Central memory CD8-positive, alpha-beta T cell (primary cell): ENCODE data around the gene GPR151.

Experiments used
- ATAC-seq: fragments of 150-1000 bp; cut with Tn5 transposase; replicated peaks from 2 replicates; pipeline ENCODE4 v1.10.0; 2022; ENCODE audit warnings: mild to moderate bottlenecking, moderate FRiP score, moderate number of reproducible peaks; ENCODE audit not compliant: poor library complexity, severe bottlenecking; ENCODE audit errors: extremely low read depth
- DNase-seq, 2 donors: peaks; one replicate each; pipeline ENCODE4 v3.0.0; 2021; ENCODE audit warnings: low spot score in 2 of 2
- H3K27ac Mint-ChIP-seq: one replicate; pipeline ENCODE4 v1.8.0; 2022; ENCODE audit warnings: low read depth, mild to moderate bottlenecking, moderate library complexity, mixed read lengths
- H3K27me3 Mint-ChIP-seq: one replicate; pipeline ENCODE4 v1.8.0; 2022; ENCODE audit warnings: mixed read lengths
- H3K36me3 Mint-ChIP-seq: one replicate; pipeline ENCODE4 v1.8.0; 2022; ENCODE audit warnings: mild to moderate bottlenecking, moderate library complexity, mixed read lengths; ENCODE audit not compliant: insufficient read depth
- H3K4me1 Mint-ChIP-seq: one replicate; pipeline ENCODE4 v1.8.0; 2022; ENCODE audit warnings: mixed read lengths
- H3K4me3 Mint-ChIP-seq: one replicate; pipeline ENCODE4 v1.8.0; 2022; ENCODE audit warnings: mild to moderate bottlenecking, moderate library complexity, mixed read lengths
- H3K9me3 Mint-ChIP-seq: one replicate; pipeline ENCODE4 v1.8.0; 2022; ENCODE audit warnings: mixed read lengths

GPR151 gene

DNA sequence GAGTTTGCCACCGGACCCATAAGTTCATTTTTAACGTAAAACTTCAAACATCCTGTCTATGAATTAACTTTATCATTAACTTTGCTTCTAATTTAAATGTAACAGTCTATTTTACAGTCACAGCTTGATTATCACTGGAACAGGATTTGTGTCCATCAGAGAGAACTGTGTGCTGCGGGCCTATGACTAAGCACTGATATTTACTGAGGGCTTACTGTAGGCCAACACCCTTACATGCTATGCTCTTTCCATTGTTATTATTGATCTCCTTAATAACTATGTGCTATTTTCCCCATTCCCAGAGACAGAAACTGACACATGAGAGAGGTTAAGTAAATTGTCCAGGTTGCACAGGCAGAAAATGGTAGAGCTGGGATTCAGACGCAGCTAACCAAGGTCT is 24.0 kb upstream of the GPR151 start:
- ATAC-seq, result no peak
- H3K36me3 Mint-ChIP-seq, result no peaks in the 10 kb centered on the region

DNA sequence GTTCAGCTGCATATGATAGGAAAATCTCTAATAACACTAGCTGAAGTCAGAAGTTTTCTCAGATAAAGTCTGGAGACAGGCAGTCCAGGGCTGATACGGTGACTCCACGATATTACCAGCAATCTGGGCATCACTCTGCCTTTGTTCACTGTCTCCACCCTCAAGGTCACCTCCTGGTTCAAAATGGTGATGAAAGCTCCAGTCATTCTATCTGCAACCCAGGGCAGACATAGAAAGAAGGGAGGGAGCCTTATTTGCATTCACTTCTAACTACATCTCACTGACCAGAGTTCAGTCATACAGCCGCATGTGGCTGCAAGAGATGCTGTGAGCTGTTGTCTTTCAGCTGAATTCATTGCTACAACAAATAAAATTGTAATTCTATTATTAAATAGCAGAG is 22.4 kb upstream of the GPR151 start:
- Mint-ChIP-seq H3K27ac (no peak overlapping the region), H3K27me3 (no peaks in the 10 kb centered on the region), H3K9me3 (no peaks in the 10 kb centered on the region), H3K4me3 (no peak overlapping the region), H3K36me3 (no peaks in the 10 kb centered on the region), H3K4me1 (peaks cover 2% of the 10 kb centered on the region)
- DNase-seq (no peak), ATAC-seq (no peak)

More for the DNA sequence above, 24.0 kb upstream of the GPR151 start:
- Mint-ChIP-seq H3K4me3 (no peak overlapping the region), H3K27ac (no peak overlapping the region), H3K9me3 (no peaks in the 10 kb centered on the region), H3K27me3 (no peaks in the 10 kb centered on the region), H3K4me1 (no peaks in the 10 kb centered on the region)
- DNase-seq, result no peak

DNA sequence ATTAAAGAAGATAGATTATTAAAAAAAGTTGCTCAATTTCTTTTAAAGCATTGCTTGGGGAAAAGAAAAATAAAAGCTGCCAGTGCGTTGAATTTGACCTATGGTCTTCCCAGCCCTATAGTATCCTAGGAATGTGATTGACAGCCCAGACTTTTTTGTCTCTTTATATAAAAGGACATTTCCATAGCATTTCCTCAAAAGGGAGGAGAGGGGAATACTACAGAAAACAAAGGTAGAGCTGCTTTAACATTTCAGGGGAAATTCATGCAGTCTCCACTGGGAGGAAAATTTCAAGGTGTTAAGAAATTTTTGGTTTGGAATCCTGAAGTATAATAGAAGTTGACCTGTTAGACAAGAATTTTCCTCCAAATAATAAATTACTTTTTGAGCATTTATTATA is 17.9 kb upstream of the GPR151 start:
- Mint-ChIP-seq H3K27me3 (no peaks in the 10 kb centered on the region), H3K36me3 (no peaks in the 10 kb centered on the region), H3K4me3 (no peak overlapping the region), H3K27ac (no peak overlapping the region), H3K4me1 (peaks cover 6% of the 10 kb centered on the region), H3K9me3 (no peaks in the 10 kb centered on the region)
- no peak for ATAC-seq
- no peak for DNase-seq

DNA sequence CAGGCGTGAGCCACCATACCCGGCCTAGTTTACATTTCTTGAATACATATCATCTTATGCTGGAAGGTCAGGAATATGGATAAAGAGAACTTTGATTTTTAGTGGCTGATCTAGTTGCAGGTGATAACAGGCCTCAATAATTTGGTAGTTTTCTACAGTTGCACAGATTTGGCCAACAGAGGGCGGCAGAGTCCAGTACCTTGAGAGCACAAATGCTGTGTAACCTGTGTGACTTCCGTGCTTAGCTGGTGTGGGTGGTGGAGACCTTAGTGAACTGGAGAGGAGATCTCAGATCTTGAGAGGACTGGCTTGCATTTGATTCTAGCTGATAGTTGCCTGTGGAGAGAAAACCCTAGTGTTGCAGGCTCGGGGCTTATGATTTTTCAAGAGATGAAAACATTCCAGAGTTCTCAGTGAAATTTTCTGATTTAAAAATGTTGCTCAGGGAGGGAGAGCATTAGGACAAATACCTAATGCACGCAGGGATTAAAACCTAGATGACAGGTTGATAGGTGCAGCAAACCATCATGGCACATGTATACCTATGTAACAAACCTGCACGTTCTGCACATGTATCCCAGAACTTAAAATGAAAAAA is 17.4 kb upstream of the GPR151 start:
- Mint-ChIP-seq H3K27me3 (peaks cover 4% of the 10 kb centered on the region), H3K27ac (no peak overlapping the region)

DNA sequence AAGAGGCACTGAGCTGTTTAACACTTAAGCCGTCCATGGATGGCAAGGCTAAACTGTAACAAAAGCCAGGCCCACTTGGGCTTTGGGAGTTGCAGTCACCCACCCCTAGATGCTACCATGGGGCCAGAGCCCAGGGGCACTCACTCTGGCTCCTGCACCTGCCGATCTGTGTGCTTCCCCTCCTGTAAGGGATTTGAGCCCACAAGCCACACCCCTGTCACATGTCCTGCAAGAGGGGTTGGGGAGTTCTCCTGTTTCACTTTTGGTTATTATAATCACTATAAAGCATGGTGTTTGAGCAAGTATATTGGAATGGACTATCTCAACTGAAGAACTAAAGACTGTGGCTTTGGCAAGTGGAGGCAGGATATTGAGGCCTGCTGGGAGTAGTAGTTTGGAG is 14.0 kb upstream of the GPR151 start:
- ATAC-seq, result no peak
- peaks cover 10% of the 10 kb centered on the region for H3K27me3 Mint-ChIP-seq
- H3K9me3 Mint-ChIP-seq, result no peaks in the 10 kb centered on the region
- H3K27ac Mint-ChIP-seq, result no peak overlapping the region
- H3K4me3 Mint-ChIP-seq, result no peak overlapping the region
- no peak for DNase-seq
- peaks cover 6% of the 10 kb centered on the region for H3K4me1 Mint-ChIP-seq
- H3K36me3 Mint-ChIP-seq, result no peaks in the 10 kb centered on the region

More for the DNA sequence above, 17.4 kb upstream of the GPR151 start:
- Mint-ChIP-seq H3K9me3 (no peaks in the 10 kb centered on the region), H3K4me3 (no peak overlapping the region), H3K36me3 (no peaks in the 10 kb centered on the region), H3K4me1 (peaks cover 6% of the 10 kb centered on the region)
- ATAC-seq, result peak; percentile 90
- DNase-seq, result peak; percentile 57 to 58

DNA sequence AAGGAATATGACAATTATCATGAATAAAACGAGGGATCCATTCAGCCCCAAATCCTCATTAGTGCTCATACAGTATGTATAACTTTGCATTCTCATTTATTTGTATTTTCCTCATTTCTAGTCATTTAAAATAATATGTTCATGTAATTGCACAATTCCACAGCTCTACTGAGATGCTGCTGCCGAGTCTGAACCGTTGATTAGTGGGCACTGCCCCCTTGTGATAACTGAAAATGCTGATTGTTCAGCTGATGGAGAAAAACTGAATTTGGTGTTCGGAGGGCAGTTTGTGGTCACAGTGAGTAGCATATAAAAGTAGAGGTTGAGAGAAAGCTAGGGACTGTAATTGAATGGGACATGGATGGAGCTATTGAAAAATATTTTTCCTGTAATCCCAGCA is 12.2 kb upstream of the GPR151 start:
- no peak overlapping the region for H3K27ac Mint-ChIP-seq
- no peak for DNase-seq
- no peaks in the 10 kb centered on the region for H3K9me3 Mint-ChIP-seq
- ATAC-seq, result no peak
- peaks cover 2% of the 10 kb centered on the region for H3K4me1 Mint-ChIP-seq
- H3K27me3 Mint-ChIP-seq, result peaks cover 12% of the 10 kb centered on the region
- H3K36me3 Mint-ChIP-seq, result no peaks in the 10 kb centered on the region
- H3K4me3 Mint-ChIP-seq, result no peak overlapping the region

DNA sequence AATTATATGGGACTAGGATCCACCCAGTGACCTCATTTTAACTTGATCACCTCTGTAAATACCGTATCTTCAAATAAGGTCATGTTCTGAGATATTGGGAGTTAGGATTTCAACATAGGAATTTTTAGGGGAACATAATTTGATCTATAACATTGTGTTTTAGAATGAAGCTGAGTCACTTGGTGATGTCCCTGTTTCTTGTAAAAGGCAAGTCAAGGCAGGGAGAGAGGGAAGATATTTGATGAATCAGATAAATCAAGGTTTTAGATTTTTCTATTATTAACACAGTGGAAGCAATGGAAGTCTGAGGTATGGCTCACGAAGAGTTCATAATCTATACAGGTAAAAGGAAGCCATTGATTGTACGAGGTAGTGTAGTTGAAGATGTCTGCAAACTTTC is 11.8 kb upstream of the GPR151 start:
- Mint-ChIP-seq H3K4me3 (no peak overlapping the region), H3K27me3 (peaks cover 16% of the 10 kb centered on the region), H3K36me3 (no peaks in the 10 kb centered on the region), H3K27ac (no peak overlapping the region), H3K4me1 (no peaks in the 10 kb centered on the region), H3K9me3 (no peaks in the 10 kb centered on the region)
- DNase-seq (no peak), ATAC-seq (no peak)

DNA sequence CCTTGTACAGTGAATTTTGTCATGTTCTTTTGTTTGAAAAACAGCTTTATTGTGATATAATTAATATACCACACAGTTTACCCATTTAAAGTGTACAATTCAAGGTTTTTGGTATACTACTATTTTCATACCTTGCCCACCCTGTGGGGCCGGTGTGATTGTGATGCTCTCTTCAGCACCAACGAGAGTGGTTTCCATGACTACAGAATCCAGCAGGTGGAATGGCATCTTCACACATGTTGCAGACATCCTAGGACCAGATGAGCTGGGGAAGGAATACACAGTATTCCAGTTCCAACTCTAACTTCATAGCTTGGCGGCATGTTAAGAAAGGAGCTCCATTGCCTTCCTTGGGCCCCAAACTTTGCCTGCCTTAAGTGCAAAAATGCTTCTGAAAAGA is 7.7 kb upstream of the GPR151 start:
- H3K9me3 Mint-ChIP-seq, result no peaks in the 10 kb centered on the region
- no peak overlapping the region for H3K4me3 Mint-ChIP-seq
- DNase-seq (no peak), ATAC-seq (no peak)
- peaks cover 4% of the 10 kb centered on the region for H3K4me1 Mint-ChIP-seq
- no peak overlapping the region for H3K27ac Mint-ChIP-seq
- peaks cover 34% of the 10 kb centered on the region for H3K27me3 Mint-ChIP-seq
- H3K36me3 Mint-ChIP-seq, result no peaks in the 10 kb centered on the region

DNA sequence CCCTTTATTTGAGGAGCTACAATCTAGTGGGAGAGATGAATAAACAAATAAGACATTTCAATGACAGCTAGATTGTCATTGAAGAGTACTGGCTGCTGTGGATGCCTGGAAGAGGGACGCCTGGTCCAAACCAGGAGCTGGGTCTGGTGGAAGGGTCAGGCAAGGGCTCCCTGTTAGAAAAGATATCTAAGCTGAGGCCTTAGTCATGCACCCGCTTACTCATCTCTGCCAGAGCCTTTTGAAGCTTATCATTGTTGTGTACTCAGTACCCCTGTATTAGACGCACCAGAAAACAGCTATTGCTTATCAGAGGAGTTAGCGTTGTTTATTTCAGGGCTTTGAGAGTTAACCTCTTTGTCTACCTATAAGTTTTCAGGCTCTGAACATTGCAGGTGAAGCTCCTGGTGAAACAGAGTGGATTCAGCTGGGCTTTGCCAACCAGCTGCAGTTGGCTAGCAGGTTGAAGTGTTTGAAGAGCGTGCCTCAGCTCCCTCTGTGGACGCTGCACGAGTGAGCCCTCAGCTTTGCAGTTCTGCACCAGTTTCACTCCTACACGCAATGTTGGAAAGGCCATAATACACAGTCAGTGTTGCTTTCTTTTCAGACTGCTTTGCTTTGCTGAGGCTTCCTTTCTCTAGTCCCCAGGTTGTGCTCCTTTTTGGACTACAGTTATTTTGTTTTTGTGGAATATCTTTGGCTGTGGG is 5.6 kb upstream of the GPR151 start:
- ATAC-seq, result no peak
- H3K9me3 Mint-ChIP-seq, result no peaks in the 10 kb centered on the region
- peaks cover 25% of the 10 kb centered on the region for H3K27me3 Mint-ChIP-seq
- H3K4me1 Mint-ChIP-seq, result peaks cover 4% of the 10 kb centered on the region
- H3K36me3 Mint-ChIP-seq, result no peaks in the 10 kb centered on the region
- H3K4me3 Mint-ChIP-seq, result no peak overlapping the region
- DNase-seq, result no peak
- H3K27ac Mint-ChIP-seq, result no peak overlapping the region

DNA sequence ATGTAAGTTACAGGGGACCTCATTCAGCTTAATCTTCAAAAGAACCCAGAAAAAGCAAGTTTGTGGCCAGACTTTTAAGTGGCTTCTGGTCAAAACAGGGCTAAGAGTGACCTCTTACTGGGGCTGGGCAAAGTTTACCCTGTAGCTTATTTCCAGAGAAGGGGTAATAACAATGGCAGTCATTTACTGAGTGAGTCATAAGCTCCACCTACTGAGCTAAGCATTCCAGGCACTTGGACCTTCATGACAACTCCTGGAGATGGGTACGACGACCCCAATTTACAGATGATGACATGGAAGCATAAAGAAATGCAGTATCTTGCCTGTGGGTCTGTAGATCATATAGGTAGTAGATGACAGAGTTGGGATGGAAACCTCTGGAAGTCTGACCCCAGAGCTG is 4.7 kb upstream of the GPR151 start:
- ATAC-seq (no peak), DNase-seq (no peak)
- peaks cover 4% of the 10 kb centered on the region for H3K4me1 Mint-ChIP-seq
- no peak overlapping the region for H3K27ac Mint-ChIP-seq
- no peaks in the 10 kb centered on the region for H3K9me3 Mint-ChIP-seq
- no peaks in the 10 kb centered on the region for H3K36me3 Mint-ChIP-seq
- peaks cover 25% of the 10 kb centered on the region for H3K27me3 Mint-ChIP-seq
- H3K4me3 Mint-ChIP-seq, result no peak overlapping the region

DNA sequence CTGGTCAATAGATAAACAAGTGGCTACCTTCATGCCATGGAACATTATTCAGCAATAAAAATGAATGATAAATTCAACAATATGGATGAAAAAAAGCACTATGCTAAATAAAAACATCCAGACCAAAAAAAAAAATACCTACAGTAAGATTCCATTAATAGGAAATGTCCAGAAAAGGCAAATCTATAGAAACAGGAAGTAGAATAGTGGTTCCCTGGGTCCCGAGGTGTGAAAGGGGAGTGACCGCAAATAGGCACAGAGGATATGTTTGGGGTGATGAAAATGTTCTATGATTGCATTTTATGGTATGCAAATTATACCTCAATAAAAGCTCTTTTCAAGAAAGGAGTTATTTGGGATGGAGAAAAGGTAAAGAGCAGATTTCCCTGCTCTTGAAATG is 3.6 kb upstream of the GPR151 start:
- peaks cover 25% of the 10 kb centered on the region for H3K27me3 Mint-ChIP-seq
- ATAC-seq (no peak), DNase-seq (no peak)
- no peak overlapping the region for H3K27ac Mint-ChIP-seq
- H3K4me1 Mint-ChIP-seq, result peaks cover 4% of the 10 kb centered on the region
- H3K4me3 Mint-ChIP-seq, result no peak overlapping the region
- H3K9me3 Mint-ChIP-seq, result no peaks in the 10 kb centered on the region
- no peaks in the 10 kb centered on the region for H3K36me3 Mint-ChIP-seq

DNA sequence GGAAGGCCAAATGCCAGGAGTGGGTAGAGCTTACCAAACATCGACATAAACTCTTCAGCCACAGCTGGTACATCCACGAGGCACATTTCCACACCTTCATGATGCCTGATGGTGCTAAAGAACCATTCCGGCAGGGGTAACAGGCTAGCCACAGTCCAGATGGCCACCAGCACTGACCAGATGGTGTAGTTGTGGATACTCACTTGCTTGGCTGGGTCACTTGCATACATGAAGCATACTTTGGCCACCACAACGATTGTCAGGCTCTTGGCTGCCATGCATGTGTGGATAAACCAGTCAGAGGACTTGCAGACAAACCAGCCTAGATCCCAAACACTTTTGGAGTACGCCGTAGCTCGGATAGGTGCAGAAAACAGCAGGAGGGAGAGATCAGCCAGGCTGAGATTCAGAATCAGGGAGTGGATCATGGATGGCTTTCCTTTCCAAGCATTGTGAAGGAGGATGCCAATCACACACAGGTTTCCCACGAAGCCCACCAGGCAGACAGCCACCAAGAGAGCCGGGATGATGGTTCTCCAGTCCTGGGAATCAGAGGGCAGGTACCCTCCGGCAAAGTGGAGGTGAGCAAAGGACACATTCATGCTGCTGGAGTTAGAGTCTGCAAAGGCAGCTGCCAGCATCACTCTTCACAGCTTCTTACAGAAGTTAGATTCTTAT is 378 bp downstream of the GPR151 start:
- Mint-ChIP-seq H3K36me3 (peaks cover 15% of the 10 kb centered on the region), H3K4me3 (no peak overlapping the region), H3K4me1 (peaks cover 4% of the 10 kb centered on the region), H3K27ac (no peak overlapping the region), H3K9me3 (no peaks in the 10 kb centered on the region), H3K27me3 (no peaks in the 10 kb centered on the region)
- no peak for ATAC-seq
- DNase-seq, result no peak

DNA sequence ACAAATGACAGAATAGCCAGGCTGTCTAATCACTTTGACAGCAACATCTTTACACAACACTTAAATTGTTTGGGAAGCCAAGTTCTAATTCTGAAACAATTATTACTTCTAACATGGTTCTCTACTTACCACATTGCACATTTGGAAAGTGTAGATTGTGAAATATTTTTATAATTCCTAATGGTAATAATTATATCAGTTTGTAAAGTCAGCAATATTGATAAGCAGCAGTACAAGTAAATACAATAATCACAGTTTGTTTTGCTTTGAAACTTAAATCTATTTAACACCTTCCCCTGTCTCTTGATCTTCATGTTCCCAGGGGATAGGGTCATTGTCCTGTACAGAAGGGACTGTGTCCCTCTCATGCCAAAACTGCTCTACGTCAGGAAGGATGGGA is 1.4 kb downstream of the GPR151 start:
- ATAC-seq, result no peak
- H3K36me3 Mint-ChIP-seq, result peaks cover 23% of the 10 kb centered on the region
- H3K4me1 Mint-ChIP-seq, result peaks cover 2% of the 10 kb centered on the region
- H3K27me3 Mint-ChIP-seq, result no peaks in the 10 kb centered on the region
- no peaks in the 10 kb centered on the region for H3K9me3 Mint-ChIP-seq
- no peak overlapping the region for H3K4me3 Mint-ChIP-seq
- no peak overlapping the region for H3K27ac Mint-ChIP-seq
- no peak for DNase-seq
